Spleen (tissue), 7 donors: ENCODE measurements around the gene VCL.

Experiments
- CTCF ChIP-seq, 11 experiments: fragments of 200-600 bp in 7 of 11; fragments of 450-650 bp in 4 of 11; sonication (generic) in 4 of 11; IDR thresholded peaks in 8 of 11; conservative IDR thresholded peaks in 3 of 11; 1 replicate in 7 of 11; 2 replicates in 4 of 11; pipeline versions ENCODE4 v1.4.0 to v1.8.0; 2016 to 2021; ENCODE audit warnings: antibody characterized with exemption in 11 of 11, inconsistent platforms in 4 of 11, mild to moderate bottlenecking in 1 of 11
- POLR2AphosphoS5 ChIP-seq, 3 donors: sonication (generic); formaldehyde crosslinking; IDR thresholded peaks; one replicate each; pipeline ENCODE4 v1.5.1; 2017; ENCODE audit warnings: antibody characterized with exemption in 3 of 3
- donor health status: DM: no; HTN: no; CAD: no; lungs with moderate emphysema.
- donor health status: DM: no; HTN: no; CAD: no.
- donor health status: DM: no; HTN: no; CAD: no.

GRCh38 chr10:74086317-74086716 lies 88.4 kb downstream of the VCL start:
- TF ChIP-seq POLR2AphosphoS5 (IDR thresholded peaks at IDR 0.05) (no peak), CTCF (IDR thresholded peaks at IDR 0.05 in 8 of 11, conservative IDR thresholded peaks at IDR 0.05 in 3 of 11) (no peak)
